ENCODE measurements around the gene UBE2F.

The UBE2F gene

DNA sequence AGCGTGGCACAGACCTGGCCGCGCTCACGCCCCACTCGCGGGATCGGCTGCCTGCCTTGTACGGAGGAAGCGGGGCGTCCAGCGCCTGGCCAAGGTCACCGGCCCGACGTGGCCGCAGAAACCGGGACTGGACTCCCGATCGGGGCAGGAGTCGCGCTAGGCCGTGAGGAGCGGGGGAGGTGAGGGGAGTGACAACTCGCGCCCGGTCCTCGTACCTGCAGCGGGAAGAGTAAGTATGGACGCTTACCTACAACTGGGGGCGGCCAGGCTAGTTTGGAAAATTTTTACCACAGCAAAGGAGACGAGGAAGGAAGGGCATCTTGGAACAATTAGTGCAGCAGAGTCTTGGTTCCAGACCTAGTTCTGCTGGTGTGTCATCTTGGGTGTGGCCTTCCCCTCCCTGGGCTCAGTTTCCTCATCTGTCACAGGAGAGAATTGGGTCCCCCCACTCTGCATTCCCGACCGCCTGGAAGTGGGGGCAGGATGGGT lies 693 bp downstream of the UBE2F start:
- DNase-seq (no peak), ATAC-seq (ENCODE audit: insufficient read depth, low read depth) (no peak)
- Histone ChIP-seq H2AFZ (ENCODE audit: low read depth, low read length) (peak overlapping the region; percentile 23), H3K27me3 (ENCODE audit: insufficient read depth, low read length, poor library complexity) (no peaks in the 10 kb centered on the region), H3K9ac (ENCODE audit: low read depth, low read length) (peak overlapping the region; percentile 61), H3K4me2 (ENCODE audit: insufficient read depth, low read length) (peak overlapping the region; percentile 85), H3K4me3 (ENCODE audit: low read depth in 1 of 2, low read length in 2 of 2) (peak overlapping the region; percentile 56 to 82; a peak in 3 of 4 replicates), H3K9me3 (ENCODE audit: insufficient read depth, low read length, severe bottlenecking) (peaks cover 4% of the 10 kb centered on the region), H3K79me2 (ENCODE audit: insufficient read depth, low read length) (peaks cover 41% of the 10 kb centered on the region), H3K4me1 (ENCODE audit: insufficient read depth, low read length) (peaks cover 33% of the 10 kb centered on the region), H4K20me1 (ENCODE audit: insufficient read depth, low read length) (peaks cover 25% of the 10 kb centered on the region), H3K36me3 (ENCODE audit: insufficient read depth, low read length) (peaks cover 3% of the 10 kb centered on the region; the same call in 1 of the 2 replicates), H3K27ac (ENCODE audit: low read length) (no peak overlapping the region; the same call in 1 of the 2 replicates)
- TF ChIP-seq EZH2 (IDR thresholded peaks at IDR 0.05; ENCODE audit: borderline replicate concordance, low read depth, low read length, severe bottlenecking), result no peak
- TF ChIP-seq CTCF (IDR thresholded peaks at IDR 0.05; ENCODE audit: borderline replicate concordance, extremely low read depth, low read length, poor library complexity, severe bottlenecking), result no peak

DNA sequence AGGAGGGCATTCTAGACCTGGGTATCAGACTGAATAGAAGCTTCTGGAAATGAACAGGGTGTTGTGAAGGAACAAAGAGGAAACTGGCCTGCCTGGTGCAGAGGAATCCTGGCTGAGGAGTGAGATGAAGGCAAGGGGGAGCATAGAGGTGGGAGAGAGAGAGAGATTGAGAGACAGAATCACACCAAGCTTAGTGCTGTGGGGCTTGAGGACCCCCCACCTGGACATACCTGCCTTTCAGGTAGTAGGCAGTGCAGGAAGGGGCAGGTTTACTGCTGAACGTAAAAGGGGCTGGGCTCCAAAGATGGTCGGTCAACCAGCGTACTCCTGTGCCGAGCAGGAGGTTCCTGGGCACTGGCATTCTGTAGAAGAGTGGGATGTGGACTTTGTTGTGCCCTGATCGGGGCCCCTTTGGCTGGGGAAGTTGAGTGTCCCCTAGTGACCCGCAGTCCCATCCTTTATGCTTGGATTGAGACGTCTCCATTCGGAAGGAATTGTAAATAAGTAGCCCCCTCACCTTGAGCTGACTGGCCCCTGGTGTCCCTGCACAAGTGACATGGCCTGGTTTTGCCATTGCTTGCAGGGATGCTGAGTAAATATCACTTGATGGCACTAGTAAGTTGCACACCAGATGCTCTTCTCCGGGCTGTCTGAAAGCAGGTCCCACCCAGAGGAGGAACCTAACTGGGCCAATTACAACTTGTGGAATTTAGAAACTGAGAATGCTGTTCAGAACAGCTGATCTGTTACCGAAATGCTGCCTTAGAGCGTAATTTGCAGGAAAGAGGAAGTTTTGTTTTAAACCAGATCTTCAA lies 1.4 kb downstream of the UBE2F start:
- no peak overlapping the region for H3K27ac ChIP-seq (ENCODE audit: low read length)
- H2AFZ ChIP-seq (ENCODE audit: low read depth, low read length), result 0 out of 2 replicates have a peak overlapping the region, but pooled peaks have one; percentile 23
- peak overlapping the region; percentile 85 for H3K4me2 ChIP-seq (ENCODE audit: insufficient read depth, low read length)
- peaks cover 25% of the 10 kb centered on the region for H4K20me1 ChIP-seq (ENCODE audit: insufficient read depth, low read length)
- H3K4me1 ChIP-seq (ENCODE audit: insufficient read depth, low read length), result peaks cover 33% of the 10 kb centered on the region
- no peak for DNase-seq
- no peak for ATAC-seq (ENCODE audit: insufficient read depth, low read depth)
- no peaks in the 10 kb centered on the region for H3K9me3 ChIP-seq (ENCODE audit: insufficient read depth, low read length, severe bottlenecking)
- no peaks in the 10 kb centered on the region for H3K27me3 ChIP-seq (ENCODE audit: insufficient read depth, low read length, poor library complexity)
- H3K36me3 ChIP-seq (ENCODE audit: insufficient read depth, low read length), result peaks cover 3% of the 10 kb centered on the region; the same call in 1 of the 2 replicates
- peak overlapping the region; percentile 61 for H3K9ac ChIP-seq (ENCODE audit: low read depth, low read length)
- TF ChIP-seq EZH2 (IDR thresholded peaks at IDR 0.05; ENCODE audit: borderline replicate concordance, low read depth, low read length, severe bottlenecking) (no peak), CTCF (IDR thresholded peaks at IDR 0.05; ENCODE audit: borderline replicate concordance, extremely low read depth, low read length, poor library complexity, severe bottlenecking) (peak; percentile 36)
- H3K4me3 ChIP-seq (ENCODE audit: low read depth in 1 of 2, low read length in 2 of 2), result peak overlapping the region; percentile 56 to 82; a peak in 3 of 4 replicates
- peaks cover 41% of the 10 kb centered on the region for H3K79me2 ChIP-seq (ENCODE audit: insufficient read depth, low read length)

GRCh38 chr2:237971661-237972060 lies 4.8 kb downstream of the UBE2F start:
- Histone ChIP-seq H3K9me3 (ENCODE audit: insufficient read depth, low read length, severe bottlenecking) (no peaks in the 10 kb centered on the region), H3K79me2 (ENCODE audit: insufficient read depth, low read length) (peaks cover 41% of the 10 kb centered on the region), H3K9ac (ENCODE audit: low read depth, low read length) (no peak overlapping the region), H3K27ac (ENCODE audit: low read length) (no peak overlapping the region), H2AFZ (ENCODE audit: low read depth, low read length) (no peak overlapping the region), H3K4me2 (ENCODE audit: insufficient read depth, low read length) (no peak overlapping the region), H4K20me1 (ENCODE audit: insufficient read depth, low read length) (peaks cover 33% of the 10 kb centered on the region), H3K4me3 (ENCODE audit: low read depth in 1 of 2, low read length in 2 of 2) (no peak overlapping the region), H3K36me3 (ENCODE audit: insufficient read depth, low read length) (peaks cover 3% of the 10 kb centered on the region), H3K4me1 (ENCODE audit: insufficient read depth, low read length) (peaks cover 28% of the 10 kb centered on the region), H3K27me3 (ENCODE audit: insufficient read depth, low read length, poor library complexity) (no peaks in the 10 kb centered on the region)
- ATAC-seq (ENCODE audit: insufficient read depth, low read depth) (no peak), DNase-seq (no peak)
- TF ChIP-seq CTCF (IDR thresholded peaks at IDR 0.05; ENCODE audit: borderline replicate concordance, extremely low read depth, low read length, poor library complexity, severe bottlenecking), result peak; percentile 10
- TF ChIP-seq EZH2 (IDR thresholded peaks at IDR 0.05; ENCODE audit: borderline replicate concordance, low read depth, low read length, severe bottlenecking), result no peak

Measured in DND-41 (cell line).